ENCODE results near the gene HPCAL1.

HPCAL1 gene

DNA sequence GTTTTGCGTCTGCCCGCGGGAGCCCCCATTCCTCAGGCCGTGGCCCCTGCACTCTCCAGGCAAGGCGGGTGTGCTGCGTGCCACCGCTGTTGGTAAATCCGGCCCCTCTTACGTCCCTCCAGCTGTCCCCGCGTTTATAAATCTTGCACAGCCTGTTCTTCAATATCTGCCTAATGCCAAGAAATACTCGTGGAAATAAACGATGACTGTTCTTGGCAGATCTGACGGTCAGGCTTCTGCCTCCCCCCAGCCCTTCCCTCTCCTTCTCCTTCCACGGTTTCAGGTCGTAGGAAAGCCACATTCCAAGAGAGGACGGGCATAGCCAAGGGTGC, 124.9 kb downstream of the HPCAL1 start:
- no peak for TF ChIP-seq ZNF274 (IDR thresholded peaks at IDR 0.05; ENCODE audit: low read depth, low read length)
- no peak overlapping the region for H3K4me3 ChIP-seq (ENCODE audit: low read length)

- H3K4me3 ChIP-seq (ENCODE audit: low read length), result no peak overlapping the region
- no peak for TF ChIP-seq ZNF274 (IDR thresholded peaks at IDR 0.05; ENCODE audit: low read depth, low read length)
These were observed 125.7 kb downstream of the HPCAL1 start for GRCh38 chr2:10428355-10428754.

- no peak for TF ChIP-seq ZNF274 (IDR thresholded peaks at IDR 0.05; ENCODE audit: low read depth, low read length)
- no peak overlapping the region for H3K4me3 ChIP-seq (ENCODE audit: low read length)
These were observed 126.2 kb downstream of the HPCAL1 start for GRCh38 chr2:10428924-10429323.

GRCh38 chr2:10430886-10431622, 128.3 kb downstream of the HPCAL1 start:
- H3K4me3 ChIP-seq (ENCODE audit: low read length), result no peak overlapping the region
- TF ChIP-seq ZNF274 (IDR thresholded peaks at IDR 0.05; ENCODE audit: low read depth, low read length), result no peak

DNA sequence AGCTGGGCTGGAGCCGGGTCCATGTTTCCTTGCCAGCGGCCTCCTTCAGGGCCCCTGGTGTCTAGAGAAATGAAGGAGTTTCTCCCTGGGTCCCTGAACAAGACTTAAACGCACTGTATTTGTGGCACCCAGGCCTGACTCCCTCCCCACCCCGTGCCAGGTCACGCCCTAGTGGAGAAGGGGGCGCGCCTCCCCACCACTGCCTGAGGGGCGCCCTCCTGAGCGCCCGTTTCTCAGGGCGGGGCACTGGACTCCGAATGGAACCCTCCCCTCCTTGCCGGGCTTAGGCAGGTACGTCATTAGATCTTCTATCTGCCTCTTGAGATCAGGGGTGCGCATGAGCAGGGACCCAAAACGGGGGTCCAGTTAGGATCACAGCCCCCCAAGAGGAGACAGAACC, 129.1 kb downstream of the HPCAL1 start:
- peak overlapping the region; percentile 42; the same call in 1 of the 2 replicates for H3K4me3 ChIP-seq (ENCODE audit: low read length)
- TF ChIP-seq ZNF274 (IDR thresholded peaks at IDR 0.05; ENCODE audit: low read depth, low read length), result no peak

GRCh38 chr2:10432311-10433181, 129.8 kb downstream of the HPCAL1 start:
- TF ChIP-seq ZNF274 (IDR thresholded peaks at IDR 0.05; ENCODE audit: low read depth, low read length), result no peak
- H3K4me3 ChIP-seq (ENCODE audit: low read length), result peak overlapping the region; percentile 42; the same call in 1 of the 2 replicates

DNA sequence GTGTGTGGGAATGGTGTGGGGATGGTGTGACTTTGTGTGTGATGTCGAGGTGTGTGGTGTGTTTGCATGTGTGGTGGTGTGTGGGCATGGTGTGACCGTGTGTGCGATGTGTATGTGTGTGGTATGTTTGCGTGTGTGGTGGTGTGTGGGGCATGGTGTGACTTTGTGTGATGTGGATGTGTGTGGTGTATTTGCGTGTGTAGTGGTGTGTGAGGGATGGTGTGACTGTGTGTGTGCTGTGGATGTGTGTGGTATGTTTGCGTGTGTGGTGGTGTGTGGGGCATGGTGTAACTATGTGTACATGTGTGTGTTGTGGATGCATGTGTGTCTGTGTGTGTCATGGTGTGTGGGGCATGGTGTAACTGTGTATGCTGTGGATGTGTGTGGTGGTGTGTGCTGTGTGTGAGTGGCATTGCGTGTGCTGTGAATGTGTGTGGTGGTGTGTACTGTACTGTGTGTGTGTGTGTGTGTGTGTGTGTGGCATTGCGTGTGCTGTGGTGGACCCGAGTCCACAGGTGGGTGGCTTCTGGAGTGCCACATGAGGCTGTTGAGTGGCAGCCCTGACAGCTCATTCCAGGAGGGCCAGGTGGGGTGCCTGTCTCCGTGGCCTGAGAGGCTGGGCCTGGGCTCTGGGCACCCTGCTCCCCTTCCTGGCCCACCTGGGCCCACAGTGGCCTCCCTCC, 130.7 kb downstream of the HPCAL1 start:
- H3K4me3 ChIP-seq (ENCODE audit: low read length), result no peak overlapping the region
- no peak for TF ChIP-seq ZNF274 (IDR thresholded peaks at IDR 0.05; ENCODE audit: low read depth, low read length)

DNA sequence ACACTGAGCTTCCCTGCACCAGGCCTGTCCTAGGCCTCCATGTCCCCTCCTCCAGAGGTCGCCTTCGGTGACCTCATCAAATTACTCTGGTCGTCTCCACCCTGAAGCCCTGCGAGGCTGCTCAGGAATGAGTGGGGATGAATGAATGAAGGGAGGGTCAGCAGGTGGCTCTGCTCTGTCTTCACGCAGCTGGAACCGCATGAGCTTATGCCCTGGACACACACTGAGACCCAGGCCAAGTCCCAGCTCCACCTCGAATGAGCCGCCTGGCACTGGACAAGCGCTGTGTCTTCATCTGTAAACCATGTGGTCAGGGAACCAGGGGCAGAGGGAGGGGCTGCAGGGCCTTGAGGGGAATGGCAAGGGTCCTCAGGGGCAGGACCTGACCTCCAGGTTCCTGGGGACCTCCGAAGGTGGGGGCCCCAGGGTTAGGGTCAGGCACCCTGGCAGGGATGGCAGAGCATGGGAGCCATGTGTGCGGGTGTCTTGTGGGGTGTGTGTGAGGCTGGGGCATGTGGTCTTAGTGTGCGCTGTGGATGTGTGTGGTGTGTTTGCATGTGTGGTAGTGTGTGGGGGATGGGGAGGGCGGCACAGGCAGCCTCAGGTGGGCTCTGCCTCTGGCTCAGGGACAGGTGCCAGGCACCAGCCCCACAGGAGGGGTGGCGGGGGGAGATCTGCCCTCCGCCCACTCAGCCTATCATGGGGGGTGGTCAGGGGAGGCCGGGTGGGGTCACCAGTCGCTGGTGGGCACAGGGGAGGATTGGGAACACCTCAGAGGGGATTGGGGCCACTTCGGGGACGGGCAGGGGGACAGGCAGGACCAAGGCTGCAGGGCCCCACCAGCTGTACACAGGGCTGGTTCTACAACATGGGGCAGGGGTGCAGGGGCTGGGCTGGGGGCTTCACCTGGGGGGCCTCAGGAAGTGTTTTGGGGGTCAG, 131.5 kb downstream of the HPCAL1 start:
- no peak for TF ChIP-seq ZNF274 (IDR thresholded peaks at IDR 0.05; ENCODE audit: low read depth, low read length)
- no peak overlapping the region for H3K4me3 ChIP-seq (ENCODE audit: low read length)

DNA sequence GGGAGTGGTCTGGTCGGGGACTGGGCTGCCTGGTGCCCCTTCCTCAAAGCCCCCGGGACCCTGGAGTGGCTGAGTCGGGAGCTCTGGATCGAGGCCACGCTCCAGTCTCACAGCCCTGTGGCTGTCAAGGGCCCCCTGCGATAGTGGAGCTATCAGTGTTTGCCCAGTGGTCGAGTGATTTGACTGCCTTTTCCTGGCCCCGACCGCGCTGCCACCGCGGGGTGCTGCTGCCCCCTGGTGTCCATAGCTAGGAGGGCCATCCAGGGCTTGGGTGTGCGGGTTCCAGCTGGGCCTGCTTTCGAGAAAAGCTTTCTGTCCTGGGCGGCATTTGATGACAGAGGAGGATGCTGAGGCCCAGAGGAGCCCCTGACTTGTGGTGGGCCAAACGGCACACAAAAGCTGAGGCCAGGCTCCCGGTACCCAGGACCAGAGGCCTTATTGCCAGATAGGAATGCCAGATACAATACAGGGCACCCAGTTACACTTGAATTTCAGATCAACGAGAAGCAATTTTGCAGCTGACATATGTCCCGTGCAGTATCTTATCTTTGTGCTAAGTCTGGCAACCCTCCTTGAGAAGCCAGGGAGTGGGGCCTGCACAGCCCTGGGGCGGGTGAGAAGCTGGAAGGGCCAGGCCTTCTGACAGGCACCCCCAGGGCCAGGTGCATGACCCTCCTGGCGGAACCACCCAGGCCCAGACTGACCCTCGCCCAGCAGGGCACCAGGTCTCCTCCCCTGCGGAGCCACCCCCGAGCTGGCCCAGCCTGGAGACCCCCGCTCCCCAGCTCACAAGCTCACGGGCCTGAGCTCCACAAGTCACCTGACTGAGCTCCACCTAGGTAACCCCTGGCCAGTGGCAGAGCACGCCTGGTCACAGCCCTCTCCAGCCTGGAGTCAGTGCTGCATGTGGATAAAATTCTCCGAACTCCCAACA, 132.4 kb downstream of the HPCAL1 start:
- TF ChIP-seq ZNF274 (IDR thresholded peaks at IDR 0.05; ENCODE audit: low read depth, low read length), result no peak
- no peak overlapping the region for H3K4me3 ChIP-seq (ENCODE audit: low read length)

- TF ChIP-seq ZNF274 (IDR thresholded peaks at IDR 0.05; ENCODE audit: low read depth, low read length), result no peak
- no peak overlapping the region for H3K4me3 ChIP-seq (ENCODE audit: low read length)
These were observed 133.1 kb downstream of the HPCAL1 start for GRCh38 chr2:10435820-10436204.

DNA sequence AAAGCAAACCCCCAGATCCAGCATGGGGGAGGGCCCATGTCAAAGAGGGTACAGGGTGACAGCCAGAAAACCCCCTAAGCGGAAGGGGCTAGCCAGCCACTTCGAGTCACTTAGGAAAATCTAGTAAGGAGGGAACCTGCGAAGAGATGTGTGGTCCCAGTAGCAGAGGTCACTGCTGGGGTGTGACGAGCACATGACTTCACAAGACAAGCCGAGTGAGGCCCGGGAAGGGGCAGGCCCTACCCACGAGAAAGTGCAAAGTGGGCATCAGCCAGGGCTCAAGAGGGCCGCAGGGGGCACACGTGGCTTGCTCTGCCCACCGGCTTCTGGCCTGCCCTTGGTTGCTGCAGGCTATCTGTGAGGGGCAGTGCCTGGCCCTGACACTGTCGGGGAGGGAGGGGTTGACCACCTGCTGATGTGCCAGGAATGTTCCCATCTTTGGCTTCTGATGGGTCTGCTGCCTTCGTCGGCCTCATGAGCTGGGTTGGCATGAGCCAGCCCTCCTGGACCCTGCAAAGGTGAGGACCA, 133.9 kb downstream of the HPCAL1 start:
- H3K4me3 ChIP-seq (ENCODE audit: low read length), result no peak overlapping the region
- TF ChIP-seq ZNF274 (IDR thresholded peaks at IDR 0.05; ENCODE audit: low read depth, low read length), result no peak

- H3K4me3 ChIP-seq (ENCODE audit: low read length), result no peak overlapping the region
- TF ChIP-seq ZNF274 (IDR thresholded peaks at IDR 0.05; ENCODE audit: low read depth, low read length), result no peak
These were observed 135.1 kb downstream of the HPCAL1 start for GRCh38 chr2:10437806-10438205.

All from GM08714 (cell line).